NCI-H128 (cell line): ENCODE data around the gene ART1.
"Not testable (repeated sequence)": the region's sequence is repeated elsewhere in the genome, so short reads cannot be mapped to it uniquely, and the experiment has no call there.

ENCODE experiments used
- DNase-seq: peaks from one replicate; lab custom pipeline; 2025; ENCODE audit not compliant: unreplicated experiment; lab: John Stamatoyannopoulos, UW

ART1 gene

DNA sequence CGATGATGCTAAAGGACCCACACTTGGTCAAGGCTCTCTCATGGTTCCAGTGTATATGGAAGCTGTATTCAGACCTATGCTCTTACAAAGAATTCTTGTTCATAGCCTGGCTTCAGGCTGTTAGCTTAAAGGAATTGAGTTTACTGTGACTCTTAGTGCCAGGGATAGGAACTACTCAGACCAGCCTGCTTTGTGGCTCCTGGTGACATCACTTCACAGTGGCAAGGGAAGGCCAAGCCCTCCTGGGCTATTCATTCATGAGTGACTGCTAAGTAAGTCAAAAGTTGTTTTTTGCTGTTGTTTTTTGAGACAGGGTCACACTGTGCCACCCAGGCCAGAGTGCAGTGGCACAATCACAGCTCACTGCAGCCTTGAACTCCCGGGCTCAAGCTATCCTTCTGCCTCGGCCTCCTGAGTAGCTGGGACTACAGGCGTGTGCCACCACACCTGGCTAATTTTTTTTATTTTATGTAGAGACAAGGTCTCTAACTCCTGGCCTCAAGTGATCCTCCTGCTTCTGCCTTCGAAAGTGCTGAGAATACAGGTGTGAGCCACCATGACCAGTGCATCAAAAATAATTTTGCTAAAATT lies 12.8 kb upstream of the ART1 start:
- DNase-seq, result no peak

GRCh38 chr11:3635641-3636375 lies 9.1 kb upstream of the ART1 start:
- DNase-seq, result no peak

- no peak for DNase-seq
These were observed 7.7 kb upstream of the ART1 start for GRCh38 chr11:3637201-3637600.

GRCh38 chr11:3638513-3638912 lies 6.4 kb upstream of the ART1 start:
- DNase-seq, result no peak

DNA sequence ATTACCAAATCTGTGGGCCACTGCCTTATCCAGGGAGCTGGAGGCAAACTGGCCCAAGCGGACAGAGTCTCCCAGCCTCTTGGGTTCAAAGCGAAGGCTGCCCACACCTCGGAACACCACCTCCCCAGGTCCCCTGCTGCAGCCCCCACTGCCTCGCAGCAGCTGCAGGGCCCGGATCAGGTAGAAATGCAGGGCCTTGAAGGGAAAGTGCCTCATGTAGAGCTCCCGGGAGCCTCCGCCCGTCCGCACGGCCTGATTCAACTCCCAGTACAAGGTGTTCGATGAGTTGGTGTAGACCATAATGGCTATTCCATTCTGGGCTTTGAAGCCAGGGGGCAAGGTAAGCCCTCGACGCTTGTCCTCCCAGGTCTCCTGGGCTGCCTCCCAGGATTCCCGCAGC lies 5.1 kb upstream of the ART1 start:
- no peak for DNase-seq

DNA sequence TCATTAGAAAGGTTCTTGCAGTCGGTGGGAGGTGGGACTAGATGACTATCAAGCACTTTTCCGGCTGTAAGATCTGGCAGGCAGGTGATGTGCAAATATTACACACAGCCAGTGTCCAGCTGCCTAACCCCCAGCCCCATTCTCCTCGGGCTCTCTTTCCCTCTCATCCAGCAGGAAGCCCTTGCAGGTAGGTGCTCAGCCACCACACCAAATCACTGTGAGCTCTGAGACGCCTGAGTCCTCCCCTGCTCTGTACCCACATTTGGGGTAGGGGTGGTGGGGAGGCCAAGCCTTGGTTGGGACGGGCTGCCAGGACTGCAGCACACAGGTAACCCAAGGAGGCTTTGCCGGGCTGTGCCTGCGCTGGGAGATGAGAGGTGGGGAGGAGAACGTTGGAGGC lies 3.7 kb upstream of the ART1 start:
- no peak for DNase-seq

- no peak for DNase-seq
These were observed 3.2 kb upstream of the ART1 start, which contains the start of gene ART5 for GRCh38 chr11:3641701-3642070. Gene ART5, minus strand, starts transcription at chr11:3641992. Its CDS starts 130 bp downstream, at chr11:3641862.

DNA sequence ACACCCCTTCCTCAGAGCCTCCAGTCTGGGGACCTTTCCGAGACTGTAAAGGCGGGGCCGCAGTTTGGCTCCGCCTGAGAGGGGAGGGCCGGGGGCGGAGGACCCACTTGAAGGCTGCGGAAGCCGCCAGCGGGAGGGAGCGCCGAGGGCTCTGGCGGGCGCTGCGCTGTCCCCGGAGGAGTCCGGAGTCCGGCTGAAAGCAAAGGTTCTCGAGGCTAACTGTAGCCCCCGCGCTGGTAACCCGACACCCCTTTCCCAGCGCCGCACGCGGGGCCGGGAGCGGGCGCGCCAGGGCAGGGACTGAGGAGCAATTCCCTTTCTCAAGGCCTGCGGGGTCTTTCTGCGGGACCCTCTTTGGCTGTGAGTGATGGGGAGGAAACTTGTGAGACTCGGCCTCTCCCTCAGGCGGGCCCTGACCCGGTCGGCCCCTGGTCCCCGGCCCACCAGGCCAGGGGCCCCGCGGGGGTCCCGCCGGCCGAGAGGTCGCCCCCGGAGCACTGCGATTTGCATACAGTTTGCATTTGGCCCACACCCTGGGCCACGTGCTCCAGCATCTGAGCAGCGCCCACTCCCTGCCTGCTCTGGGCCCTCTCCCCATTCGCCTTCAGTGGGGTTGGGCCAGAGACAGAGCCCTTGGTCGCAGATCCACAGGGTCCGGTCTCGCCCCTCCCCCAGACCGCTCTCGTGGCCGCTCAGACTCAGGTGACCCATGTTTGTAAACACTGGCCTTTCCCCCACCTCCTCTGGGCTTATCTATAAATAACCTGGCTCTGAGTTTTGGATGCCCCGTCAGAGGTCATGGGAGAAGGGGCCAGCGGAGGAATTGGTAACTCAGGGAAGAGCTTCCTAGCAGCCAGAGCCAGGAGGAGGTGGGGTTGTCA lies 2.6 kb upstream of the ART1 start:
- DNase-seq, result peak; percentile 62

DNA sequence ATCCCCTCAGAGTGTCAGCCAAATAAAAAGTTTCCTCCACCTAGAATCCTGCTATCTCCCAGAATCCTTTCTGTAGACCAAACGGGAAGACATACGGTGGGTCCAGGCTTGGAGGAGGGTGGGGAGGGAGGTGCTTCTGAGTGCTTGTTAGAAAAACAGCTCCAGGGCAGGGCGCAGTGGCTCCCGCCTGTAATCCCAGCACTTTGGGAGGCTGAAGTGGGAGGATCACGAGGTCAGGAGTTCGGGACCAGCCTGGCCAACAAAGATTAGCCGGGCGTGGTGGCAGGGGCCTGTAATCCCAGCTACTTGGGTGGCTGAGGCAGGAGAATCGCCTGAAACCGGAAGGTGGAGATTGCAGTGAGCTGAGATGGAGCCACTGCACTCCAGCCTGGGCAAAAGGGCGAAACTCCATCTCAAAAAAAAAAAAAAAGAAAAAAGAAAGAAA lies 1.8 kb upstream of the ART1 start:
- not testable (repeated sequence) for DNase-seq

DNA sequence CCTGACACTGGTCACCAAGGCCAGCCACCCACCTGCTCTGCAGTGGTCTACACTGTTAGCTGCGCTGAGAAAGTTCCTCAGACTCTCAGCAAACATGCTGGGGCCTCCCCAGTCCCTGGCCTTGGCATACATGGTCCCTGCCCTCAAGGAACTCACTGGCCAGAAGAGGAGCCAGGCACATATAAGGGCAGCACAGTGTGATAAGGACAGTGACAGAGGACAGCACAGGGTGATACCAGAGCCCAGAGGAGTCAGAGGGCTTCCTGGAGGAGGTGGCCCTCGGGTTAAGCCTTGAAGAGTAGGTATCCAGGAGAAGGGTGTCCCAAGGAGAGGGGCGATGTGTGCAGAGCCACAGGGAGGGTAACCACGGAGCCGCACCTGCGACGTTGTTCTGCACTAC lies 624 bp downstream of the ART1 start:
- DNase-seq, result no peak

DNA sequence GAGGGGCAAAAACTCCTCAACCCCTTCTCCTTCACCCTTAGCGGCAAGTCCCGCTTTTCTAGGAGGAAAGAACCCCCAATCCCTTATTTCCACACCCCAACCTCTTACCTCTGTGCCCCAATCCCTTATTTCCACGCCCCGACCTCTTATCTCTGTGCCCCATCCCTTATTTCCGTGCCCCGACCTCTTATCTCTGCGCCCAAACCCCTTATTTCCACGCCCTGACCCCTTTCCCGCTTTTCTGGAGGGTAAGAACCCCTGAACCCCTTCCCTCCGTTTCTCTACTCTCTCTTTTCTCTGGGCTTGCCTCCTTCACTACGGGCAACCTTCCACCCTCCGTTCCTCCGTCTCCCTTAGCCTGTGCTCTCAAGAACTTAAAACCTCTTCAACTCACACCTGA lies 3.9 kb downstream of the ART1 start:
- DNase-seq, result not testable (repeated sequence)

GRCh38 chr11:3649374-3649773 lies 4.4 kb downstream of the ART1 start:
- DNase-seq, result not testable (repeated sequence)

DNA sequence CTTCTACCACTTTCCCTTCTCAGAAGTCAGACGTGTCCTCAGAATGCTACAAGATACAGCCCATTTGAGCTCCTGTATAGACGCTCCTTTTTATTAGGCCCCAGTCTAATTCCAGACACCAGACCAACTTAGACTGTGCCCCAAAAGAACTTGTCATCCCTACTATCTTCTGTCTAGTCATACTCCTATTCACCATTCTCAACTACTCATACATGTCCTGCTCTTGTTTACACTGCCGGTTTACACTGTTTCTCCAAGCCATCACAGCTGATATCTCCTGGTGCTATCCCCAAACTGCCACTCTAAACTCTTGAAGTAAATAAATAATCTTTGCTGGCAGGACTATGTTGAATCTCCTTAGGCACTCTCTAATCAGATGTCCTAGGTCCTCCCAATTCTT lies 7.6 kb downstream of the ART1 start:
- not testable (repeated sequence) for DNase-seq

- no peak for DNase-seq
These were observed 10.6 kb downstream of the ART1 start for GRCh38 chr11:3655547-3655946.

DNA sequence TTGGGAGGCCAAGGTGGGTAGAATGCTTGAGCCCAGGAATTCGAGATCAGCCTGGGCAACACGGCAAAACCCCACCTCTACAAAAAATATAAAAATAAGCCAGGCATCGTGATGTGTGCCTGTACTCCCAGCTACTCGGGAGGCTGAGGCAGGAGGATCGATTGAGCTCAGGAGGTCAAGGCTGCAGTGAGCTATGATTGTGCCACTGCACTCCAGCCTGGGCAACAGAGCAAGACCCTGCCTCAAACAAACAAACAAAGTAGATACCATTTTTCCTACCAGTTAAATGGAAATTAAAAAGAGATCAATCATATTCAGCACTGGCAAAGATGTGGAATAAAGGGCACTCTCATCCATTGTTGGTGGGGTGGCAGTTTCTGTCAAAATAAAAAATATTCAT lies 12.4 kb downstream of the ART1 start:
- DNase-seq, result not testable (repeated sequence)

- DNase-seq, result no peak
These were observed 13.3 kb downstream of the ART1 start for GRCh38 chr11:3658252-3658651.

DNA sequence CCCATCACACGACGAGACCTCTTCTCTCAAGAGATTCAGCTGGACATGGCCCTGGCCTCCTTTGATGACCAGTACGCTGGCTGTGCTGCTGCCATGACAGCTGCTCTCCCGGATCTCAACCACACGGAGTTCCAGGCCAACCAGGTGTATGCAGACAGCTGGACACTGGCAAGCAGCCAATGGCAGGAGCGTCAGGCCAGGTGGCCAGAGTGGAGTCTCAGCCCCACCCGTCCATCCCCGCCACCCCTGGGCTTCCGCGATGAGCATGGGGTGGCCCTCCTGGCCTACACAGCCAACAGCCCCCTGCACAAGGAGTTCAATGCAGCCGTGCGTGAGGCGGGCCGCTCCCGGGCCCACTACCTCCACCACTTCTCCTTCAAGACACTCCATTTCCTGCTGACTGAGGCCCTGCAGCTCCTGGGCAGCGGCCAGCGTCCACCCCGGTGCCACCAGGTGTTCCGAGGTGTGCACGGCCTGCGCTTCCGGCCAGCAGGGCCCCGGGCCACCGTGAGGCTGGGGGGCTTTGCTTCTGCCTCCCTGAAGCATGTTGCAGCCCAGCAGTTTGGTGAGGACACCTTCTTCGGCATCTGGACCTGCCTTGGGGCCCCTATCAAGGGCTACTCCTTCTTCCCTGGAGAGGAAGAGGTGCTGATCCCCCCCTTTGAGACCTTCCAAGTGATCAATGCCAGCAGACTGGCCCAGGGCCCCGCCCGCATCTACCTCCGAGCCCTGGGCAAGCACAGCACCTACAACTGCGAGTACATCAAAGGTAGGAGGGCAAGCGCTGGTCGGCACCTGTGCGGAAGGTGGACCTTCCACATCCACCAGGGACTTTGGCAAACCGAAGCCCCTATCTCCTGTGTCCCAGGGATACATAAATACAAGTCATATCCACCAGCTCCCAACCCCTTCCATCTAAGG lies 14.9 kb downstream of the ART1 start:
- DNase-seq, result no peak

DNA sequence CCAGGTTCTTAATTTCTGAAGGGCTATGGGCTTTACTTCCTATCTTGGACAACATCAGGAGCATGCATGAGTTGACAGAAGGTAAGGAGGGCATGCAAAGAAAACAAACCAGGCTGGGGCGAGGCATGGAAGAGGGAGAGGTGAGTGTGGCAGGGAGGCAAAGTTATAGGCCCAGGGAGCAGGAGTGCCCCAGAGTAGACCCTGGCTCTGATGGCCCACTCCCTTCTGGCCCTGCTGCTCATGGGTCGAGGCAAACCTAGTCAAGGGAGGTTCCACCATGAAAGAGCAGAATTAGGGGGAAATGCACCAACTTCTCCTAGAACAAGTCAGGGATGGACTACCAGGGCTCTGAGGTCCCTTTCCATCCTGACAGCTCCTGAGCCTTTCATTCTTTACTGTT lies 16.0 kb downstream of the ART1 start:
- DNase-seq, result no peak

GRCh38 chr11:3662856-3663255 lies 17.9 kb downstream of the ART1 start:
- no peak for DNase-seq

- no peak for DNase-seq
These were observed 19.2 kb downstream of the ART1 start for GRCh38 chr11:3664032-3664630.
